ENCODE results near the gene RAI14.

RAI14 gene

GRCh38 chr5:34630596-34630995 is 25.5 kb upstream of the RAI14 start:
- TF ChIP-seq NFRKB (IDR thresholded peaks at IDR 0.05) = no peak
- TF ChIP-seq ZNF384 (IDR thresholded peaks at IDR 0.05) = no peak
- TF ChIP-seq TARDBP (IDR thresholded peaks at IDR 0.05) = no peak
- TF ChIP-seq BHLHE40 (IDR thresholded peaks at IDR 0.05; ENCODE audit: borderline replicate concordance) = no peak
- no peak for TF ChIP-seq ARNT (IDR thresholded peaks at IDR 0.05)
- TF ChIP-seq PKNOX1 (IDR thresholded peaks at IDR 0.05) = no peak
- TF ChIP-seq FOXM1 (IDR thresholded peaks at IDR 0.05; ENCODE audit: borderline replicate concordance) = no peak
- TF ChIP-seq CTBP1 (IDR thresholded peaks at IDR 0.05; ENCODE audit: borderline replicate concordance) = no peak
- no peak for TF ChIP-seq L3MBTL2 (conservative IDR thresholded peaks at IDR 0.05)
- TF ChIP-seq ELF4 (IDR thresholded peaks at IDR 0.05) = no peak
- no peak for TF ChIP-seq LEF1 (IDR thresholded peaks at IDR 0.05; ENCODE audit: borderline replicate concordance)
- no peak for TF ChIP-seq HDGF (IDR thresholded peaks at IDR 0.05; ENCODE audit: borderline replicate concordance)
- TF ChIP-seq FOXK2 (IDR thresholded peaks at IDR 0.05) = no peak
- no peak for TF ChIP-seq FOXA1 (IDR thresholded peaks at IDR 0.05)
- no peak for TF ChIP-seq SUZ12 (IDR thresholded peaks at IDR 0.05)
- TF ChIP-seq SP1 (IDR thresholded peaks at IDR 0.05) = no peak
- POLR2A ChIA-PET = no interaction called here
- DNase-seq (ENCODE audit: extremely low spot score) = no peak
- CTCF ChIA-PET = no interaction called here

DNA sequence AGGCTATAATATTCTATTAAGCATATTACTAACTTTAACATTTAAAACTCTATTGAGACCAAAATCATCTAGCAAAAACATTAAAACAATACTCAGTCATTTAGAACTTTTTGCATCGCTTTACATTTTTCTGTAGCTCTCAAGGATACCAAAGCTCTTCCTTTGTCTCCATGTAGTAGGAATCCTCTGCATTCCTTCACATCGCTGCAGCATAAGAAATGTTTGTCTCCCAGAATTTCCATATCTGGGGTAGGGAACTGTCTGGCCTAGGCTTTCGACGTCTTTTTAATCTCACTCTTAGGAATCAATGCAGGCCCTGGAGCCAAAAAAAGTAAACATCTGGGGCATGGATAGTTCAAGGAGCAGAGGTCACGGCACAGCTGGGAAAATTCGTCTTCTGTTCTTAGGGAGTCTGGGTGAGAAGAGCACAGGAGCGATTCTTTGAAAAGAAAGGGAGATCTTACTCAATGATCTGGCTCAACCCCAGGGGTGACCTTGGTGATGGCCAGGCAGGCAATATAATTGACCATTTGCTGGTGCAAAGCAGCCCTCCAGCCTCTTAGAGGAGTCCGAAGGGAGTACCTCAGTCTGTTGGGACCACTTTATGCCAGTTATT is 23.2 kb upstream of the RAI14 start:
- CTCF ChIA-PET = interaction anchor here (0.6 kb wide), 1 partner anchor 19 kb away, joined by 4 read pairs; no protein-coding TSS in a partner anchor
- DNase-seq (ENCODE audit: extremely low spot score) = no peak
- TF ChIP-seq BHLHE40 (IDR thresholded peaks at IDR 0.05; ENCODE audit: borderline replicate concordance) (no peak), PKNOX1 (IDR thresholded peaks at IDR 0.05) (no peak), ZNF384 (IDR thresholded peaks at IDR 0.05) (no peak), HDGF (IDR thresholded peaks at IDR 0.05; ENCODE audit: borderline replicate concordance) (no peak), CTBP1 (IDR thresholded peaks at IDR 0.05; ENCODE audit: borderline replicate concordance) (no peak), ELF4 (IDR thresholded peaks at IDR 0.05) (no peak), FOXK2 (IDR thresholded peaks at IDR 0.05) (no peak), SP1 (IDR thresholded peaks at IDR 0.05) (no peak), FOXA1 (IDR thresholded peaks at IDR 0.05) (no peak), L3MBTL2 (conservative IDR thresholded peaks at IDR 0.05) (no peak), FOXM1 (IDR thresholded peaks at IDR 0.05; ENCODE audit: borderline replicate concordance) (no peak), TARDBP (IDR thresholded peaks at IDR 0.05) (no peak), ARNT (IDR thresholded peaks at IDR 0.05) (no peak), NFRKB (IDR thresholded peaks at IDR 0.05) (no peak), LEF1 (IDR thresholded peaks at IDR 0.05; ENCODE audit: borderline replicate concordance) (no peak), SUZ12 (IDR thresholded peaks at IDR 0.05) (no peak)
- POLR2A ChIA-PET = no interaction called here

DNA sequence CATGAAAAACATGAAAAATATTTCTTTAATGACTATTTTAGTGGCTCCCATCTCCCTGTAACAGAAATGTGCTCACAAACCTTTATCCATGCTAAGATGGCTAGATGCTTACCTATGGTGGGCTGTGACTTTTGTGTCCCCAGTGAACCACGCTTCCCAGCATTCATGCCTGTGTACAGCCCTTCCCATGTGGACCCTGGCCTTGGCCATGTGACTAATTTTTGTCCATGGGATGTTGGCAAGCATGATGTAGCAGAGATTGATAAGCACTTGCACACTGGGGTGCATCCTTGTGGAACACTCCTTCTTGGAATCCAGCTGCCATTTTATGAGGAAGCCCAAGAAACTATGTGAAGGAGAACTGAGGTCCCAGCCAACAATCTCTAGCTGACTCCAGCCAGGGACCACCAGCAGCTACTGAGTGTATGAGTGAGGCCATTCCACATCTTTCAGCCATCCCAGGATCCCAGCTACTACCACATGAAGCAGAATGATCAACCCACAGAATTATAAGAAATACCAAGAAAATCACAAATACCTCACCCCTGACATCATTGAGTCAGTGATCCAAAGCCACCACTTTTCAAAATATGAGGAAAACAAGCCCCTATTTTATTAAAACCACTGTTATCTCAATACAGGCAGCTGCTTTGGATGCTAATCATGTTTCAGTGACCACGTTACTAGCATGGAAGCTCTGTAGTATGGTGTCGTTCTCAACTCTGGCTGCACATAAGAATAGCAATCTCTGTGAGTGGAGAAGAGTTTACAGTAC is 16.1 kb upstream of the RAI14 start:
- DNase-seq (ENCODE audit: extremely low spot score) = no peak
- TF ChIP-seq FOXK2 (IDR thresholded peaks at IDR 0.05) (no peak), PKNOX1 (IDR thresholded peaks at IDR 0.05) (no peak), ARNT (IDR thresholded peaks at IDR 0.05) (no peak), ELF4 (IDR thresholded peaks at IDR 0.05) (no peak), ZNF384 (IDR thresholded peaks at IDR 0.05) (no peak), FOXM1 (IDR thresholded peaks at IDR 0.05; ENCODE audit: borderline replicate concordance) (no peak), CTBP1 (IDR thresholded peaks at IDR 0.05; ENCODE audit: borderline replicate concordance) (no peak), FOXA1 (IDR thresholded peaks at IDR 0.05) (no peak), BHLHE40 (IDR thresholded peaks at IDR 0.05; ENCODE audit: borderline replicate concordance) (no peak), HDGF (IDR thresholded peaks at IDR 0.05; ENCODE audit: borderline replicate concordance) (no peak)
- ChIA-PET CTCF (no interaction called here), POLR2A (no interaction called here)

DNA sequence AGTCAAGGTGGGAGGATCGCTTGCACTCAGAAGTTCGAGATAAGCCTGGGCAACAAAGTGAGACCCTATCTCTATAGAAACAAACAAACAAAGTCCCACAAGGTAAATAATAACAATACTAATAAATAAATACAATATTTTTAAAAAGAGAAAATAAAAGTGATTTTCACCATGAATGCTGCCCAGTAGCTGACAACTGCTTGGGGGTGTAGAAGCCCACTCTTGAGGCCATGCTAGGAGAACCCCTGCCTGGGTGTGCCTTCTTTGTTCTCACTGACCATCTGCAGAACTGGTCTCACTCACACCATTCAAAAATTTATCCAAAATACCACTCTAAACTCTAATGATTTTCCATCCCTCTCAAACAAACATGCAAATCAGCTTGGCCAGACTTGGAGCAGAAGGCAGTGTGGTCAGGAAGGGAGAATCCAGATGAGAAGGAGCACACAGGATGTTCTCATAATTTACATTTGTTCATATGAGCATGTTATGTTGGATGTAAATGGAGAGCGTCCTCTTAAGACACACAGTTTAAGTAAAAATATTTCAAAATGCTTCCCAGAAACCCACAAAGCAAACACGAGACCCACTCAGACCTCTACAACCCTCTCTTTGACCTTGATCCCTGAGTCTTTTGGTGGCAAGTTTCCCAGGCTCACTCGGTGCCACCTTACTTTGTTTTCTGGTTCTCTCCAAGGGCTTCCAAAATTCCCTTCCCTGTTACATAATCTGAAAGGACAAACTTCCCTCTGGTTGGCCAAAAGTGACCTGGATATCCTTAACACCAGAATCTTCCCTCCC is 7.9 kb upstream of the RAI14 start:
- POLR2A ChIA-PET = no interaction called here
- TF ChIP-seq ZNF384 (IDR thresholded peaks at IDR 0.05) (no peak), PKNOX1 (IDR thresholded peaks at IDR 0.05) (no peak), HDGF (IDR thresholded peaks at IDR 0.05; ENCODE audit: borderline replicate concordance) (no peak), FOXA1 (IDR thresholded peaks at IDR 0.05) (no peak), L3MBTL2 (conservative IDR thresholded peaks at IDR 0.05) (no peak), NFRKB (IDR thresholded peaks at IDR 0.05) (no peak), CTBP1 (IDR thresholded peaks at IDR 0.05; ENCODE audit: borderline replicate concordance) (no peak), FOXK2 (IDR thresholded peaks at IDR 0.05) (no peak), FOXM1 (IDR thresholded peaks at IDR 0.05; ENCODE audit: borderline replicate concordance) (no peak), SP1 (IDR thresholded peaks at IDR 0.05) (no peak), LEF1 (IDR thresholded peaks at IDR 0.05; ENCODE audit: borderline replicate concordance) (no peak), TARDBP (IDR thresholded peaks at IDR 0.05) (no peak), ARNT (IDR thresholded peaks at IDR 0.05) (no peak), ELF4 (IDR thresholded peaks at IDR 0.05) (no peak), SUZ12 (IDR thresholded peaks at IDR 0.05) (no peak), BHLHE40 (IDR thresholded peaks at IDR 0.05; ENCODE audit: borderline replicate concordance) (no peak)
- CTCF ChIA-PET = no interaction called here
- no peak for DNase-seq (ENCODE audit: extremely low spot score)

Data from HEK293T (cell line).